ENCODE measurements around the gene MUC2.
A peak's percentile ranks its signal among the peaks of the same experiment; 100 is the strongest.

The MUC2 gene

GRCh38 chr11:1082346-1082727, 7.7 kb downstream of the MUC2 start:
- no peak for DNase-seq
- peaks cover 0 to 2% (median 0%) of the 10 kb centered on the region in 5 experiments for H3K27me3 ChIP-seq (replicated peaks in 2 of 5; ENCODE audit: control insufficient read depth in 4 of 5, insufficient read depth in 5 of 5, low read length in 4 of 5)
- peaks cover 0 to 3% (median 0%) of the 10 kb centered on the region in 4 experiments for H3K4me1 ChIP-seq (ENCODE audit: control extremely low read depth in 1 of 4, control insufficient read depth in 4 of 4, insufficient read depth in 4 of 4, low read length in 3 of 4)
- no peak overlapping the region for H3K4me3 ChIP-seq (ENCODE audit: control insufficient read depth in 1 of 7, extremely low read depth in 1 of 7, insufficient read depth in 4 of 7, low read depth in 2 of 7, low read length in 6 of 7)
- peaks cover 0 to 4% (median 0%) of the 10 kb centered on the region in 5 experiments for H3K9me3 ChIP-seq (ENCODE audit: control extremely low read depth in 1 of 5, control insufficient read depth in 4 of 5, insufficient read depth in 2 of 5, low read depth in 1 of 5, low read length in 4 of 5)
- CTCF ChIA-PET: no interaction called here
- POLR2A ChIA-PET: no interaction called here
- H3K36me3 ChIP-seq (ENCODE audit: control insufficient read depth in 4 of 4, insufficient read depth in 4 of 4, low read length in 3 of 4): no peaks in the 10 kb centered on the region
- 92% methylated on average over 14 of the region's 14 CpGs for WGBS (ENCODE audit: insufficient coverage)
- no peak overlapping the region for H3K27ac ChIP-seq (ENCODE audit: insufficient read depth in 1 of 2, low read depth in 1 of 2, low read length in 2 of 2, poor library complexity in 1 of 2, severe bottlenecking in 2 of 2)

DNA sequence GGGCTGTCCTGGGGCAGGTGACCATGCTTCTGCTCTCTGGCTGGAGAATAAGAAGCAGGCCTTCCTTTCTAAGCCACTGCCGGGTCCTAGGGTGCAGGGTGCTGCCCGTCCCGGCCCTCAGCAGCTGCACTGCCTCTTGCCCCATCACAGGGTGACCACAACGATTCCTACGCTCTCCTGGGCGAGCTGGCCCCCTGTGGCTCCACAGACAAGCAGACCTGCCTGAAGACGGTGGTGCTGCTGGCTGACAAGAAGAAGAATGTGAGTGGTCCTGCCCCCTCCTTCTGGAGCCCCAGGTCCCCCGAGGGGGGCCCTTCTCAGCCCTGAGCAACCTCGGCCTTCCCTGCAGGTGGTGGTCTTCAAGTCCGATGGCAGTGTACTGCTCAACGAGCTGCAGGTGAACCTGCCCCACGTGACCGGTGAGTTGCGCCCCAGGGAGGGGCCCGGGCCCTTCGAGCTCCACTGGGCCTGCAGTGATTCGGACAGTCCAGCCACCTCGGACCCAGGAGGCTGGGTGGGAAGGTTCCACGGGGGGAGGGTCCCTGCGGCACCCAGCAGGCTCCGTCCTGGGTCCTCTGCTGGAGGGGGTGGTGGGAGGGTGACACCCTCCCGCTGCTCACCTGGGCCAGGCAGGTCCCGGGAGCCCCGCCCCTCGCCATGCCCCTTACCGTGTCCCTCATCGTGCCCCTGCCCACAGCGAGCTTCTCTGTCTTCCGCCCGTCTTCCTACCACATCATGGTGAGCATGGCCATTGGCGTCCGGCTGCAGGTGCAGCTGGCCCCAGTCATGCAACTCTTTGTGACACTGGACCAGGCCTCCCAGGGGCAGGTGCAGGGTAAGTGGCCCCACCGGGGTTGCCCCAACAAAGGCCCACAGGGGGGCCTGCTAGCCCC, 8.3 kb downstream of the MUC2 start:
- CTCF ChIA-PET: no interaction called here
- DNase-seq: no peak
- Histone ChIP-seq H3K9me3 (ENCODE audit: control extremely low read depth in 1 of 5, control insufficient read depth in 4 of 5, insufficient read depth in 2 of 5, low read depth in 1 of 5, low read length in 4 of 5) (peaks cover 0 to under 1% (median 0%) of the 10 kb centered on the region in 5 experiments), H3K36me3 (ENCODE audit: control insufficient read depth in 4 of 4, insufficient read depth in 4 of 4, low read length in 3 of 4) (no peaks in the 10 kb centered on the region), H3K27ac (ENCODE audit: insufficient read depth in 1 of 2, low read depth in 1 of 2, low read length in 2 of 2, poor library complexity in 1 of 2, severe bottlenecking in 2 of 2) (no peak overlapping the region), H3K27me3 (replicated peaks in 2 of 5; ENCODE audit: control insufficient read depth in 4 of 5, insufficient read depth in 5 of 5, low read length in 4 of 5) (peaks cover 0 to 2% (median 0%) of the 10 kb centered on the region in 5 experiments), H3K4me3 (ENCODE audit: control insufficient read depth in 1 of 7, extremely low read depth in 1 of 7, insufficient read depth in 4 of 7, low read depth in 2 of 7, low read length in 6 of 7) (no peak overlapping the region), H3K4me1 (ENCODE audit: control extremely low read depth in 1 of 4, control insufficient read depth in 4 of 4, insufficient read depth in 4 of 4, low read length in 3 of 4) (peaks cover 0 to 3% (median 0%) of the 10 kb centered on the region in 4 experiments)
- WGBS (ENCODE audit: insufficient coverage): 85% methylated on average over 25 of the region's 33 CpGs
- POLR2A ChIA-PET: no interaction called here

GRCh38 chr11:1083621-1084551, 9.2 kb downstream of the MUC2 start:
- Histone ChIP-seq H3K27ac (ENCODE audit: insufficient read depth in 1 of 2, low read depth in 1 of 2, low read length in 2 of 2, poor library complexity in 1 of 2, severe bottlenecking in 2 of 2) (no peak overlapping the region), H3K9me3 (ENCODE audit: control extremely low read depth in 1 of 5, control insufficient read depth in 4 of 5, insufficient read depth in 2 of 5, low read depth in 1 of 5, low read length in 4 of 5) (no peaks in the 10 kb centered on the region), H3K4me3 (ENCODE audit: control insufficient read depth in 1 of 7, extremely low read depth in 1 of 7, insufficient read depth in 4 of 7, low read depth in 2 of 7, low read length in 6 of 7) (no peak overlapping the region), H3K36me3 (ENCODE audit: control insufficient read depth in 4 of 4, insufficient read depth in 4 of 4, low read length in 3 of 4) (no peaks in the 10 kb centered on the region), H3K4me1 (ENCODE audit: control extremely low read depth in 1 of 4, control insufficient read depth in 4 of 4, insufficient read depth in 4 of 4, low read length in 3 of 4) (peaks cover 0 to 3% (median 0%) of the 10 kb centered on the region in 4 experiments), H3K27me3 (replicated peaks in 2 of 5; ENCODE audit: control insufficient read depth in 4 of 5, insufficient read depth in 5 of 5, low read length in 4 of 5) (peaks cover 0 to 2% (median 0%) of the 10 kb centered on the region in 5 experiments)
- 73% methylated on average over 30 of the region's 34 CpGs for WGBS (ENCODE audit: insufficient coverage)
- POLR2A ChIA-PET: no interaction called here
- peak in 1 of 3 donors; percentile 6 for DNase-seq
- CTCF ChIA-PET: no interaction called here

DNA sequence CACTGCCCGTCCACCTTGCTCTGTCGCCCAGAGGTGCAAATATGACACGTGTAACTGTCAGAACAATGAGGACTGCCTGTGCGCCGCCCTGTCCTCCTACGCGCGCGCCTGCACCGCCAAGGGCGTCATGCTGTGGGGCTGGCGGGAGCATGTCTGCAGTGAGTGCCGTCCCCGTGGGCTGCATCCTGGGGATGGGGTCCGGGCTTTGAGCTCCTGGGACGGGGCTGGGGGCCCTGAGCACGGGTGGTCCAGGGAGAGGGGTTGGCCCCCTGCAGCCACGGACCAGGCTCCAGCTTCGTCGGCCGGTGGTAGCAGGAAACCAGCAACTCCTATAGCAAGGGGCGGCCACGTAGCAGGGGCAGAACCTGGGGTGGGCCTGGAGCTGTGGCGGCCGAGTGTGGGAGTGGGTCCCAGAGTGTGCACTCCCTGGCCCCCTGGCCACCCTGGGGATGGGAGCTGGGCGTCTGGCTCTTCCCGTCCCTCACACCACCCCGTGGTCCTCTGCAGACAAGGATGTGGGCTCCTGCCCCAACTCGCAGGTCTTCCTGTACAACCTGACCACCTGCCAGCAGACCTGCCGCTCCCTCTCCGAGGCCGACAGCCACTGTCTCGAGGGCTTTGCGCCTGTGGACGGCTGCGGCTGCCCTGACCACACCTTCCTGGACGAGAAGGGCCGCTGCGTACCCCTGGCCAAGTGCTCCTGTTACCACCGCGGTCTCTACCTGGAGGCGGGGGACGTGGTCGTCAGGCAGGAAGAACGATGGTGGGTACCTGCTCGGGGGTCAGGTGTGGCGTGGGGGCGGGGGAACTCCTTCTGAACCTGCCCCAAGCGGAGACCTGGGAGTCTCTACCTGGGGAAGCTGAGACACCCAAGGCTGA, 10.1 kb downstream of the MUC2 start:
- no peak for DNase-seq
- H3K27ac ChIP-seq (ENCODE audit: insufficient read depth in 1 of 2, low read depth in 1 of 2, low read length in 2 of 2, poor library complexity in 1 of 2, severe bottlenecking in 2 of 2): no peak overlapping the region
- ChIA-PET CTCF (no interaction called here), POLR2A (no interaction called here)
- WGBS (ENCODE audit: insufficient coverage): 77% methylated on average over 43 of the region's 49 CpGs
- peaks cover 0 to 2% (median 0%) of the 10 kb centered on the region in 5 experiments for H3K27me3 ChIP-seq (replicated peaks in 2 of 5; ENCODE audit: control insufficient read depth in 4 of 5, insufficient read depth in 5 of 5, low read length in 4 of 5)
- no peaks in the 10 kb centered on the region for H3K36me3 ChIP-seq (ENCODE audit: control insufficient read depth in 4 of 4, insufficient read depth in 4 of 4, low read length in 3 of 4)
- H3K4me1 ChIP-seq (ENCODE audit: control extremely low read depth in 1 of 4, control insufficient read depth in 4 of 4, insufficient read depth in 4 of 4, low read length in 3 of 4): peaks cover 0 to 3% (median 0%) of the 10 kb centered on the region in 4 experiments
- H3K9me3 ChIP-seq (ENCODE audit: control extremely low read depth in 1 of 5, control insufficient read depth in 4 of 5, insufficient read depth in 2 of 5, low read depth in 1 of 5, low read length in 4 of 5): no peaks in the 10 kb centered on the region
- no peak overlapping the region for H3K4me3 ChIP-seq (ENCODE audit: control insufficient read depth in 1 of 7, extremely low read depth in 1 of 7, insufficient read depth in 4 of 7, low read depth in 2 of 7, low read length in 6 of 7)

GRCh38 chr11:1085440-1086170, 10.9 kb downstream of the MUC2 start:
- Histone ChIP-seq H3K27ac (ENCODE audit: insufficient read depth in 1 of 2, low read depth in 1 of 2, low read length in 2 of 2, poor library complexity in 1 of 2, severe bottlenecking in 2 of 2) (no peak overlapping the region), H3K27me3 (replicated peaks in 2 of 5; ENCODE audit: control insufficient read depth in 4 of 5, insufficient read depth in 5 of 5, low read length in 4 of 5) (peaks cover 0 to 2% (median 0%) of the 10 kb centered on the region in 5 experiments), H3K4me3 (ENCODE audit: control insufficient read depth in 1 of 7, extremely low read depth in 1 of 7, insufficient read depth in 4 of 7, low read depth in 2 of 7, low read length in 6 of 7) (no peak overlapping the region), H3K9me3 (ENCODE audit: control extremely low read depth in 1 of 5, control insufficient read depth in 4 of 5, insufficient read depth in 2 of 5, low read depth in 1 of 5, low read length in 4 of 5) (no peaks in the 10 kb centered on the region), H3K4me1 (ENCODE audit: control extremely low read depth in 1 of 4, control insufficient read depth in 4 of 4, insufficient read depth in 4 of 4, low read length in 3 of 4) (peaks cover 0 to 3% (median 0%) of the 10 kb centered on the region in 4 experiments), H3K36me3 (ENCODE audit: control insufficient read depth in 4 of 4, insufficient read depth in 4 of 4, low read length in 3 of 4) (no peaks in the 10 kb centered on the region)
- 95% methylated on average over 24 of the region's 26 CpGs for WGBS (ENCODE audit: insufficient coverage)
- DNase-seq: no peak
- ChIA-PET POLR2A (no interaction called here), CTCF (no interaction called here)

All from common myeloid progenitor, CD34-positive (primary cell).